Renal cortical epithelial cell (primary cell): ENCODE results near the gene ARAP1. TPM values are rescaled to one million over a fixed set of nuclear protein-coding genes. Genes with fewer than 3 reads are reported as not detected.

Source experiments
- DNase-seq: peaks from one replicate; pipeline ENCODE4 v3.0.0-alpha.2; 2011; ENCODE audit warnings: low read depth
- total RNA-seq: library from RNA; depleted of rRNA; stranded (reverse); fragments of >200 nt; gene quantifications from 2 replicates; pipeline ENCODE4 v1.2.3, GENCODE V29; 2014

The ARAP1 gene
- total RNA-seq, 1 donor from 2014 or later, result 140 TPM

DNA sequence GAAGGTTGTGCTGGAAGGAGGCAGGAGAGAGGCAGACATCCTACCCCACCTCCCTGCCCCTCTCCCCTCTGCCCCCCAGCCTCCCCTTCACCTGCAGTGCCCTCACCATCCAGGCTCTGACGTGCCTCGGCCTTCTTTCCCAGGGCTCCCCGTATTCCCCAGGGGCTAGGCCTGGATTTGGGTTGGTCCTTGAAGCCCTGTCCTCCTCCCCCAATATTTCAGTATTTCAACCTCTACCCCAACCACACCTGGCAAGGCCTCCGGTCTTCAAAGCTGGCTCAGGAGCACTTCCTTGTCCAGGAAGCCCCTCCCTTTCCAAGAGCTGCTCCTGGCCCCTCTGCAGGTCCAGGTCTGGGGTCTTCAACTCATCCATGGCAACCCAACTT, 69.4 kb downstream of the ARAP1 start:
- DNase-seq, result no peak

DNA sequence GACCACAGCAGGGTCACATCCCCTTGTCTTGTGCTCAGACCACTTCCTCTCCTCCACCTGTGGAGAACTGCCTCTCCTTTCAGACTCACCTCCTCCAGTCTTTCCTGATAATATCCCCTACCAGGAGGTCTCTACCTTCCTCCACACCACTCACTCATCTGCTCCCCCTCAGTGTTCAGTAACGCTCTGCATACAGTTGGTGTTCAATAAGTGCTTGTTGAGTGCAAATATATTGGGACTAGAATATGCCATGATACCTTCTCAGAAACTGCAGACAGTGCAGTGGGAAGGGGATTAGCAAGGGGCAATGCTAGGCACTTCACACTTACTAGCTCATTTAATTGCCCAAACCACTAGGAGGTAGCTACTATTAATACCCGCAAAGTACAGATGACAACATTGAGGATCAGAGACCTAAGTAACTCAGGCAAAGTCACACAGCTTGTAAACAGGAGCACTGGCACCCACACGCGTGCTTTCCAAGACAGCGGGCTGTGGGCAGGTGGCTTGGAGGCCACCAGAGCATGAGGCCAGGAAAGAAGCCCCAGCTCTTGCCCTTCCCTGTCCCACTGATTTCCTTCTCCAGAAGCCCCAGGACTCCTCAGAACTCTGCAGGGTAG, 69.9 kb downstream of the ARAP1 start:
- no peak for DNase-seq

DNA sequence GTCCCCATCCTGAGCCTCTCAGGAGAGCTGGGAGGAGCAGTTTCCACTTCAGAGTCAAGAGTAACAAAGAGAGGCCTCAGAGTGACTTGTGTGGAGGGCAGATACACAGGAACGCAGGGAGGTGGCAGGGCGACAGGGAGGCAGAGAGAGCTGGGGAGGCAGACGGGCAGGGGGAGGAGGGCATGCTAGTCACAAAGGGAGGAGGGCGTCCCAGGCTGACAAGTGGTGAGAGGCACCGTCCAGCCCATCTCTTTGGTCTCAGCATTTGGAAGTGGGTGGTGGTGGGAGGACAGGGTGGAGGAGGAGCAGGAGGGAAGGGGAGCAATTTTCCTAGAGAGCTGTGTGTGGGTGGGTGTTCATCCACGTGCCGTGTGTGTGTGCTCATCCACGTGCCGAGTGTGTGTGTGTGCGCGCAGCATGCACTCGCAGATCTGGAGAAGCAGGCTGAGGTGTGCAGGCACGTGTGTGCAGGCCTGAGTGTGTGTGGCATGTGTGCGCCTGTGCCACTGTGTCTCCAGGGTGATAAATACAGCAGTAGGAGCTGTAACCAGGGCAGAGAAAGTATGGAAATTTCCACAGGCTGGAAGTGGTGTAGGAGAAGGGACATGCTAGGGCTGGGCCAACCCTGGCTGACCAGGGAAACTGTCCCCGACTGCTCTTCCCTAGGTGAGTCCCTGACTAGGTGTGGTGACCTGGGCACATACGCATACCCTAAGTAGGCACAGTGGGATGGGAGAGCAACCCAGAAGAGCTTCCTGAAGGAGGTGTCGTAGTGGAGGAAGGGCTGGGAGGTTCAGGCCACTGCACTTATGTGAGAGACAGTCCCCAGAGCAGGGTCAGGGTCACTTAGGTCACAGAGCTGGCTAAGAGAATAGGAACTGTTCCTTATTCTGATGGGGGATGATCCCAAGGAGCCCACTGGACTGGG, 70.7 kb downstream of the ARAP1 start:
- DNase-seq, result peak; percentile 4

DNA sequence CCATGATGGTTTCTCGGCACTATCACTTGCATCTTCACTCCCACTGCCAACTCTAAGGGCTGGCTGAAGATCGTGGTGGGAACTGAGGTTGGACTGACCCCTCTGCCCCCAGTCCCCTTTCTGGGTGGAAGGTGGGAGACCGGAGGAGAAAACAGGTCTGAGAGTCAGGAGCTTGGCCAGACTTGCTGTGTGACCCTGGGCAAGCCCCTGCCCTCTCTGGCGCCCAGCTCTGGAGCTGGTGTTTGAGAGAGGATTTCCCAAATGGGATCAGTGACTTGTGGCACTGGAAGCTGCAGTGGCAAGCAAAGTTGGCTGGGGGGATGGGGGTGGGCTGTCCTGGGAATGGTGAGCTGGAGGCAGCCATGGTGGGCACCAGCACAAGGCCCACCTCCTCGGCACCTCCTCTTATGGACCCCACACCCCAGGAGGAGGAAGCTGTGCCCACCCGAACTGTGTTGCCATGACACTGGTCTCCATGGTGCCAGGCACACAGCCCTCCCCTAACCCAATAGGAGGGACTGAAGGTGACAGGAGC, 71.5 kb downstream of the ARAP1 start:
- DNase-seq, result no peak

DNA sequence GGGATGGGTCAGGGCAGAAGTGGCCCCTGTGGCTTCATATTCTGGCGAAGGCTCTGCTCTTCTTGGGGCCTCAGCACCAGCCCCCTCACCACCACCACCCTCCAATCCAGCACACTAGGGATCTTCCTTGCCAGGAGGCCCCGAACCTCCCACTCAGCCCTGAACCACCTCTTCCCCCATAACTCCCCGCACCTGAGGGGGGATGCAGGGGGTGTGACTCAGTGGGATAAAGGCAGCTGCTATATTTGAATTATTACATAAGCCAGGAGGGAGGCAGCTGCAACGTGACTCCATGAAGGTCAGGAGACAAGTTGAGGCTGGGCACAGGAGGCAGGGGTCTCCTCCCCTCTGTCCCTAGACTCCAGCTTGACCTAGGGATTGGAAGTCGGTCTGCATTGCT, 72.3 kb downstream of the ARAP1 start:
- DNase-seq, result no peak

DNA sequence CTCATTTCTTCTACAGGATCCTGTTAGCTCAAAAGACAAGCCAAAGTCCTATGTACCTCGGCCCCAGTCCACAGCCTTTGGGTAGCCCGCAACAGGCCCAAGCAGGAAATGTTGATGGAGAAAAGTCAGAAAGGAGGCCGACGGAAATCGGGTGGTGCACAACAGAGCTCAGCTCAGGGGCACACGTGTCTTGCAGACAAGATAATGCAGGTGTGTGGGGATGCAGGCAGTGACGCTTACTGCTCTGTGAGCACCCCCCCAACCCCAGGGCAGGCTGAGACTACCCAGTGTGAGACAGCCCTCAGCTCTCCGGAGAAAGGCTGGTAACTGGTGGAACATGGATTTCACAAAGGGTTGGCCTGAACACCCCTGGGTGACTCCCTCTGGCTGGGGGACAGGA, 73.7 kb downstream of the ARAP1 start:
- no peak for DNase-seq

DNA sequence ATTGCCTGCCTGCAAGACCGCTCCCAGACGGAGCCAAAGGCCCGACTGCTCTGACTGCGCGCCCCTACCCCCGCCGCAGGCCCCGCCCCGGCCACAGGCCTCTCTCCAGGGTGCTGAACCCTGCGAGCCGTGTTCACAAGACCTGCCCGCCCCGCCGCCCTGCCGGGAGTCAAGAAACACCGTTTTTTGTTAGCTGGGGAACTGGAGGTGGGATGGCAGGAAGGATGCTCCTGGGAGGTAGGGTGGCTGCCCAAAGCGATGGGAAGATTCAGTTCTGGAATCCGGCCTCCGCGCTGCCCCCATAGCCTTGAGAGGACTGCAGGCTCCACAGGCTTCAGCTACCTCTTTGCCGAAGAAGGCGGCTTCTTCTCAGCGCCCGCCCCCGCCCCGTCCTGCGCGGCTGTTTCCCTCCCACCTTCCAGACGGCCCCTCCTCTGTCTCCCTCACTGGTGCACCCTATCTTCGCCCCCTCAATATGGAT, 75.3 kb downstream of the ARAP1 start:
- peak; percentile 16 for DNase-seq

DNA sequence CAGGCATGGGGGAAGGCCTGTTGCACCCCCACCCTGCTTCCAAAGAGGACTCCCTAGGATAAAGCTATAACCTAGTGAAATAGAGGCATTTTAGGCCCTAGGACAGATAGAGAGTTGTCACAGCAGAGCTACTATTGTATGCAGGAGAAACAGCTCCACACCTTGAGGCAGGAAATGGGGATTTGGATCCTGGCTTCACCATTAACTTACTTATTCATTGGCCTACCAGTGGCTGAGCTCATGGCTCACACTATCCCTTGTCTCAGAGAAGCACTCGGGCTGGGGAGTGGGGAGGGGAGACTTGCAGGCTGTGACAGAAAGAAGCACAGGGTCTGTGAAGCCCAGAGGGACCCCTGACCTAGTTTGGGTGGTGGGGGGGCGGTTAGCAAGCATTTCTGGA, 77.0 kb downstream of the ARAP1 start:
- DNase-seq, result no peak

DNA sequence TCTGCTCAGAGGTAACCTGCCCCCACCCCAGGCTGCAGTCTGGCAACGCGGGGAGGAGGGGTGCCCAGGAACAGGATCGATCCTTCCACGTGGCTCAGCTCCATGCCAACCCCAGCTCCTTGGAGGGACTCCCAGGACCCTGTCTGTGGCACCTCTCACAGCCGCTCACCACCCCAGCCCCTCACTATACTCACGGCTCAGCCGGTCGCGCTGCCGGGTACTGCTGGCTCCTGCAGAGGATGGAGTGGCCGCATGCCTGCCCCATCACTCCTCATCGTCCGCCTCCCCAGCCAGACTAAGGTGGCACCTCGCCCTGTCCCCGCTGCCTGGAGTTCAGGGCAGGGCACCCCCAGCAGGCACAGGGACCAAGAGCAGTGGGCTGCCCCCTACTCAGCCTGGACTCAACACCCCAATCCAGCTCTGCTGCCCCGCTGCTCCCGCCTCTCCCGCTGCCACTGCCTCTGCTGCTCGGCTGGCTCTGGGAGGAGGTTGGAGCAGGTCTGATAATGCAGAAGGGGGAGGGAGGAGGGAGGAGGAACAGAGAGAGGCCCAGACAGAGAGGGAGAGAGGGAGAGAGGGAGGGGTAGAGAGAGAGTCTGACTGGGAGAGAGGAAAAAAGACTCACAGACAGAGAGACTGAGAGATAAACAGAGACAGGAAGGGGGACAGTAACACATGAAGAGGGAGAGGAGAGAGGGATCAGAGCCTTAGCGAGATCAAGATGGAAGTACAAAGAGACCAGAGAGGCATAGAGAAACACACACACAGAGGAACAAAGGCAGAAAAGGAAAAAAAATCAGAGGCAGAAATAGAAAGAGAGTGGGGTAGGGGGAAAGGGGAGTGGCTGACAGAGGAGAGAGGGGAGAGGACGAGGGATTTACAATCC, 78.0 kb downstream of the ARAP1 start, which contains the start of gene PDE2A:
TSS of gene PDE2A (minus strand) at position 480 of the 886 bp plus-strand sequence. CDS start at position 265, 215 bp downstream.
- no peak for DNase-seq

DNA sequence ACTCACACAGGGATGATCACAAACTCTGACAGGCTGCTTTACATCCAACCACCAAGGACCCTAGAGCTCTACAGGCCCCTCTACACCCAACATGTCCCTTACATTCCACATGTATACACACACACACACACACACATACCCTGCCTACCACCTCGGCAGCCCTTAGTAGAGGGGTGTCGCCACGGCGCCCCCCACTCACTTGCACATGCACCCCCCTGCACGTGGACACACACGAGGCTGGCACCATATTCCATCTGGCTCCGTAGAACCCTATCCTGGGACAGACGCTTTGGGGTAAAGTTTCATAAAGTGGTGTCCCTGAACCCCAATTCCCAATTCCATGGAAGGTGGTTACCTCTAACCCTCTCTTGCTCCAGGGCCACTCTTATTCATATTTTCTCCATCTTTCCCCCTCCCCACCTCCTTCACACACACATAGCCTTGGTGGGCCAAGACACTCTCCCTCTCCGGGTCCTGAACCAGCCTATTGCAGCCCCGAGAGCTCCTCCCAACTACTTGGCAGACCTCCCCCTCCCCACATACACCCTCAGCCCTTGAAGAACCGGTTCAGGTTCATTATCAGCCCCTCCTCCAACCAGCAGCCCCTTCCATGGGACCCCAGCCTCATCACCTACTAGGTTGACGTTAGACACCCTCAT, 78.8 kb downstream of the ARAP1 start:
- no peak for DNase-seq

DNA sequence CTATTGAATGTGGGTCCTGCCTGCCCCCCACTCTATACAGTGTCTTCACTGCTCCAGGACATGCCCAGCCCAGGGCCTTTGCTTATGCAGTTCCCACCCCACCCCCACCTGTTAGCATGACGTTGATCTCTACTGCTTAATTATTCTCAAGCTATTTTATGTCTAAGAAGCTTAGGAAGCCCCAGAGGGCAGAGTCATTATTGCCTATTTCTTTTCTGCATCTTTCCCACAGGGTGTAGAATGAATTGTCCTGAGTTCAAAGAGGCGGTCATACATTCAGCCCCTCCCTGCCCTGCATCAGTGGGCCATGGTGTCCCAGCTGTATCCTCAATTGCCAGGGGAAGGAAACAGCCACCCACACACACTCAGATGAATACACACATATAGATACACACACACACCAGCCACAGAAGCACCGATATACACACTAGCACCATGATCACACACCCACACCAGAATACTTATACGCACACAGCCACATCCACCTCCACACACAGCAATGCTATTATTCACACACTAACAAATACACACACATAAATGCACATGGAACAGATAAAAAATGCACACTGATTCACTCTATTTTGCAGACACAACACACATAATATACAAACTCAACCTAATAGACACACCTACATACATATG, 79.5 kb downstream of the ARAP1 start:
- no peak for DNase-seq

DNA sequence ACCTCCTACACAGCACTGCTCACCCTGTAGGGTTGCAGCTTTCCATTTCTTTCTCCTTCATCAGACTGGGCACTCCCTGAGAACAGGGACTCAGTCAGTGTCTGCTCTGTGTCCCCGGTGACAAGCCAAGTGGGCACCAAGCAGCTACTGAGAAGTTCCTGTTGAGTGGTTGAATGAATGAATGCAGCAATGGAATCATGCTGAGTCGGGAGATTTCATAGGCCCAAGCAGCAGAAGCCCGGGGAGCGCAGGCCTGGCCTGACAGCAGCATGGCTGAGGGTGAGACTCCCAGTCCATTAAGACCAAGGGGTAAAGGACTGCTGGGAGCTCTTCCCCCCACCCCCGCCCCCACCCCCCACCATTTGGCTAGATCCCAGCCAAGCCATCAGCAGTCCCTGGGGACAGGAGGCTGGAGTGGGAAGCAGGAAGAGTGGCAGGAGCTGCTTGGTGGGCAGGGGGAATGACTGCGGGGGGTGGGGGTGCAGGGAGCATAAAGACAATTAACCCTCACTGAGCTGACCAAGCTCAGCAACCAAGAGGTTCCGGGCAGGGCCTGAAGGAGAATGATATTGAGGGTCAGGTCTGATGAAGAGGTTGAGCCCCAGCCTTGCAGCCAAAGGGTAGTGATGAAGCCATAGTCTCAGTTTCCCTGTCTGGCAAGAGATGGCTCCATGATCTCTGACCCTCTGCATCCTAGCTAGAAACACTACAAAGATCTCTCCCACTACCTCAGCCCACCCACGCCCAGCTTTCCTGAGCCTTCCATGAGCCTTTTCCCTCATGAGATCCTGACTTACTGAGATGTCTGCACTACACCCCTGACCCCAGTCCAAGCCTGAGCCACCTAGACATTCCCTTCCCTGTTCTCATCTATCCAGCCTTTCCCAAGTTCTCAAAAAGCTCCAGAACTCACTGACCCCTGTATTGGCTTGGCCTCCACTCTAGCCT, 80.8 kb downstream of the ARAP1 start:
- DNase-seq, result no peak

DNA sequence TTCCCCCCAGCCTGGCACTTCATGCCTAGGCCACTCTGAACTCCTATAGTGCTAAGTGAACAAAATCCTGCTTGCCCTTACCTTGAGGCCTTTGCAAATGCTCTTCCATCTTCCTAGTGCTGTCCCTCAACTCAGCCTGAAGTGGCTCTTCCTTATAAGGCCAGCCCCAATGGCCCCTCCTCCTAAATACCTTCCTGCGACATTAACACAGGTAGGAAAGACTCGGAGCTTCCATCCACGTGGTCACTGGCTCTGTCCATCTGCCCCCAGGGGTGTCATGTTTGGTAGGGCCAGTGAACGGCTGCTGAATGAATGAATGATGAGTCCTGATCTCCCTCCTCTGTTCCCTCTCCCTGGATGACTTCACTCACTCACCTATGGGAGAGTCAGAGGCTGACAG, 82.2 kb downstream of the ARAP1 start:
- no peak for DNase-seq

DNA sequence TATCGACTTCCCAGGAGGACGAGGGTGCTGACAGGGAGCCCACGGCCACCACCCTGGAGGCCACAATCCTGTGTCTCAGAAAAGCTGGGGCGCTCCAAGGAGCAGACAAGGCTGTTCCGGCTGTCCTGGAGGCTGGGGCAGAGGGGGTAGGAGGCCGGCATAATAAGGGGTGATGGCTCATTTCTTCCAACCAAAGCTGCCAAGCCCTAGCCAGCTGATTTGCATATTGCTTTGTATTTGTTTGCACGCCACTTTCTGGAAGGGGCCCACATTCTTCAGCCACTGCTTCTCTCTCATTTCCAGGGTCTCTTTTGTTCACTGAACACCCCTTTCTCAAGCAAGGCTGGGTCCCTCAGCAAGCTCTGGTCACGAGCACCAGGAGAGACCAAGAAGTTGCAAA, 82.7 kb downstream of the ARAP1 start:
- DNase-seq, result no peak

DNA sequence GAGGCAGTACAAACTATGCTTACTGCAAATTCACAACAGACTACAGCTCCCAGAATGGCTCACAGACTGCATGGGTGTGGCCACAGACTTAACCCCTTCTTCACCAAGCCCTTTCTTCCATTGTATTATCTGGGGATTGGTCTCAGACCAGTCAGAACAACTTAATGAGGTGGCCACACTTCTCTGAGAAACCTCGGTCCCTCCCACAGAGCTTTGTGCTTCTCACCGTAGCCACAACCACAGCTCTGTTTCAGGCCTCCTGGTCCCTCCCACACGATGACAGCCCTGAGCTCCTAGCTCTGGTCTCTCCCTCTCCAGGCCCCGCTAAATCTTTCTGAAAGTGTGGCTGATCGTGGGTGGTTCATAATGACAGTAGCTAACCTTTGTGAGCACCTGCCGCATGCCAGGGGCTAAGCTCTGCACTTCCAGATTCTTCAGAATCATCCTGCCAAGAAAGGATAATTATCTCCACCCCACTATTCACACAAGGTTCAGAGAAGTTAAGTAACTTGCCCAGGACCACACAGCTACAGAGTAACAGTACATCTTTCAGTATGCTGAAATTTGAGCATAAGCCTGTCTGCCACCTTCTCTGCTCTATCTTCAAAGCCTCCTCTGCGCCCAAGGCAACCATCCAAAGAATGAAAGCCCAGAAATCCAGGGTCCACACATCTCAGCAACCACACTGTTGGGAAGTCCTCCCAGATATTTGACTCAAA, 83.4 kb downstream of the ARAP1 start:
- DNase-seq, result peak; percentile 33

DNA sequence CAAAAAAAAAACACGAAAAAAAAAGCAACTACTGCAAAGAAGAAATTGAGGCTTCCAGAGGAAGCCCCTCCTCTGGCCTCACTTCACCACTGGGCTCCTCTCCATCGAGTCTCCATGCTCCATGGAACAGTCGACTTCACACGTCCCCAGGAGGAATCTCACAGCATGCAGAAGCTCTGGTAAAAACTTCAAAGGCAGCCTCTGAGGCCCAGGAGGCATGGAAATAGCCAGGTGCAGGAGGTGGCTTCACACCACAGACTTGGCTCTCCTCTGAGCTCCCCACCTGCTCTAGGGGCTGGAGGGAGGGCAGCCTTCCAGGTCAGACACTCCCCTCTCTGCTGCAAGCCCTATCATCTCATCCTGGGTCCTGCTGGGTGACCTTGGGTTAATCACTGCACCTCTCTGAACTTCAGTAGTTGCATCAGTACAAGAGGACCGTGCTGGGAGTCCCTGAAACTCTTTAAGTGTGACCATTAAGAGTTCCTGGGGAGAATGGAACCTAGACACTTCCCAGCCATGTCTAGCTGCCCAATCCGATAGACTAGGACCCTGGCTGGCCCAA, 86.2 kb downstream of the ARAP1 start:
- no peak for DNase-seq

DNA sequence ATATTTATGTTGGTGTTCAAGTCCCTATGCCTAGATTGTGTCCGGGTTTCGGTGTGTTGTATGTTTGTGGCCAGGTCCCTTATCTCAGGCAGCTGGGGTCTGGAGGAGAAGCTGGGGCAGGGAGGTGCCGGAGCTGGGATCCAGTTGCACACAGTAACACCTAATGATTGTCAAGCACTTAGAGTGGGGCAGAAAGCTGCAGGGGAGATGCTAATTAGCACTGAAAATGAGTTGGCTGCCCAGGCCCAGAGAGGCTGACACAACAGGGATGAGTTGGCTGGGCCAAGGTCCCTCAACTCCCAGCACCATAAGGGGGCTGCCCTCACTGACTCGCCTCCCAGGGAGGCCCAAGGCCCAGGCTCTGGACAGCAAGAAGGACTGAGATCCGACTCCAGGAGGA, 90.2 kb downstream of the ARAP1 start:
- no peak for DNase-seq

DNA sequence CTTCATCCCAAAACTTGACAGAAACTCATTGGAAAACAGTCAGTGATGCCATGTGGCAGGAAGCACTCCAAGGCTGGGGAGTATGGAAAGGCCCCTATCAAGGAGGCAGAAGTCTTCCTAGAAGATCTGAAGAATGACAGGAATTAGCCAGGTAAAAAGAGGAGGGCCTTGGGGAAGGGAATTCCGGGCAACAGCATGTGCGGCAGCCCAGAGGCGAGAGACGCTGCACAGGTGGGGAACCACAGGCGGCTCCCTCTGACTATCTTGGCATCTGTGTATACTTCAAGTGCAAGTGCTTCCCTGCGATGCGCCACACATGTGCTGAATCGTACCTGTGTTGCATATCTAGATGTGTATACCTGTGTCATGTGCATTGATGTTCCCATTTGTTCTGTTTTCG, 90.7 kb downstream of the ARAP1 start:
- DNase-seq, result no peak
